Measurements from ENCODE around the gene ARFGEF2.

The ARFGEF2 gene

DNA sequence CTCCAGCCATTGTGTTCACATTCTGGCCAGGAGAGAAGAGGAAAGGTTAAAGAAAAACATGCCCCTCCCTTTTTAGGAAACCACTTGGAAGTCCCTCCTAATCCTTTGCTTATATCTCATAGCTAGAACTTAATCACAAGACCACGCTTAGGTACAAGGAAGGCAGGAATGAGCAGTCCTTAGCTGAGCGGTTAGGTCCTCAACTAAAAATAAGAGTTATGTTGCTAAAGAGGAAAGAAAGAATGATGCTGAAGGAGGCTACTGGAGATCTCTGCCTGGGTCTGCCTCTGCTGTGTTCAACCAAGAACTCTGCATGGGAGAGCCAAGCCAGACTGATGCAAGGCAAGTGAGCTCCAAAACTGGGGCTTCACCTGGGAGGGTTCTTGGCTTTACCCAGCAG is 11.6 kb upstream of the ARFGEF2 start:
- TF ChIP-seq ZFX (IDR thresholded peaks at IDR 0.05; ENCODE audit: borderline replicate concordance) = no peak
- TF ChIP-seq, protein P1, sequence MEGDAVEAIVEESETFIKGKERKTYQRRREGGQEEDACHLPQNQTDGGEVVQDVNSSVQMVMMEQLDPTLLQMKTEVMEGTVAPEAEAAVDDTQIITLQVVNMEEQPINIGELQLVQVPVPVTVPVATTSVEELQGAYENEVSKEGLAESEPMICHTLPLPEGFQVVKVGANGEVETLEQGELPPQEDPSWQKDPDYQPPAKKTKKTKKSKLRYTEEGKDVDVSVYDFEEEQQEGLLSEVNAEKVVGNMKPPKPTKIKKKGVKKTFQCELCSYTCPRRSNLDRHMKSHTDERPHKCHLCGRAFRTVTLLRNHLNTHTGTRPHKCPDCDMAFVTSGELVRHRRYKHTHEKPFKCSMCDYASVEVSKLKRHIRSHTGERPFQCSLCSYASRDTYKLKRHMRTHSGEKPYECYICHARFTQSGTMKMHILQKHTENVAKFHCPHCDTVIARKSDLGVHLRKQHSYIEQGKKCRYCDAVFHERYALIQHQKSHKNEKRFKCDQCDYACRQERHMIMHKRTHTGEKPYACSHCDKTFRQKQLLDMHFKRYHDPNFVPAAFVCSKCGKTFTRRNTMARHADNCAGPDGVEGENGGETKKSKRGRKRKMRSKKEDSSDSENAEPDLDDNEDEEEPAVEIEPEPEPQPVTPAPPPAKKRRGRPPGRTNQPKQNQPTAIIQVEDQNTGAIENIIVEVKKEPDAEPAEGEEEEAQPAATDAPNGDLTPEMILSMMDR (IDR thresholded peaks at IDR 0.05) = no peak
- H3K27ac ChIP-seq = no peak overlapping the region

DNA sequence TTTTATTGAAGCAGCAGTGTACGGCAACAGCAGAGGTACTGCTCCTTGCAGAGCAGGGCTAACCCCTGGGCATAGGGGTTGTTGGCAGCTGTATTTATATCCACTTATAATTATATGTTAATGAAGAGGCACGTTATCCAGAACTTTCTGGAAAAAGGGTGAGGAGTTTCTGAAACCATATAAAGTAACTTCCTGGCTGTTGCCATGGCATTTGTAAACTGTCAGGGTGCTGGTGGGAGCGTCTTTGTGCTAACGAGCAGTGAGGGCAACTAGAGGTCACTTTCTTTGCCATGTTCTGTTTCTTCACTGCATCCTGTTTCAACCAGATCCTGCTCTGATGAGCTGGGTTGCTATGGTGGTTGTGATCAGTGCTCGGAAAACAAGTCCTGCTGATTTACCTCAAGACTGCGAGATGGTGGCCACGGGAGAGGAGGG is 11.1 kb upstream of the ARFGEF2 start:
- no peak overlapping the region for H3K27ac ChIP-seq
- TF ChIP-seq ZFX (IDR thresholded peaks at IDR 0.05; ENCODE audit: borderline replicate concordance) = no peak
- TF ChIP-seq, protein P1 (IDR thresholded peaks at IDR 0.05) = no peak

DNA sequence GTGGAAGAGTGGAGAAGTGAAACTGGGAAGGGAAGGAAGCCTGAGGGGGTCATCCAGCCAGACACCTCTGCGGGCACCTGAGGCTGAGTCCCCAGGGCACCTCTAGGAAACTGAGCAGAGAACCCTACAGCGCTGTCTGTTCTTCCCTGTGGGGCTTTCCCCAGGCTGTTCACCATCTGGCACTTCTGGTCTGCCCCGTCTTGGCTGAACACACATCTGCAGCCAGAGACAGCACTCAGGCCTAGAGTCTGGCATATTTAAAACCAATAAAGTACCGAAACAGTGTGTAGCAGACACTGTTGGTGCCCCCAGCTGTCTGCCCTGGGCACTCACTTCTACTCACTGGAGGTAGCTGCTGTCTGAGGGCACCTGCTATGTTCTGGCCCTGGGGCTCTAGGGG is 9.4 kb upstream of the ARFGEF2 start:
- TF ChIP-seq, protein P1 (IDR thresholded peaks at IDR 0.05) = no peak
- TF ChIP-seq ZFX (IDR thresholded peaks at IDR 0.05; ENCODE audit: borderline replicate concordance) = no peak
- H3K27ac ChIP-seq = no peak overlapping the region

DNA sequence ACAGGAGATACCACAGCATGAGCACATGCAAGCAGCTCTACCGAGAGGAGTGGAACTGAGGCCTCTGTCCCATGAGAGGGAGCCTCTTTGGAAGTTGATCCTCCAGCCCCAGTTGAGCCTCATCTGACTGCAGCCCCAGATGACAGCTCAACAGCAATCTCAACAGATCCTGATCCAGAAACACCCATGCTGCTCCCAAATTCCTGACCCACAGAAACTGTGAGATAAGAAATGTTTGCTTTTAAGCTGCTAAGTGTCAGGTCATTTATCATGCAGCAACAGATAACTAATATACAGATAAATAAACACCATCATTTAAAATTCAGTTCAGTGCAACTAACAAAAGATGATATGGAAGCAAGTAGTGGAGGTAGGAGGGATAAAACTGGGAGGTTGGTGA is 4.8 kb upstream of the ARFGEF2 start:
- TF ChIP-seq, protein P1 (IDR thresholded peaks at IDR 0.05) = no peak
- no peak for TF ChIP-seq ZFX (IDR thresholded peaks at IDR 0.05; ENCODE audit: borderline replicate concordance)
- no peak overlapping the region for H3K27ac ChIP-seq

DNA sequence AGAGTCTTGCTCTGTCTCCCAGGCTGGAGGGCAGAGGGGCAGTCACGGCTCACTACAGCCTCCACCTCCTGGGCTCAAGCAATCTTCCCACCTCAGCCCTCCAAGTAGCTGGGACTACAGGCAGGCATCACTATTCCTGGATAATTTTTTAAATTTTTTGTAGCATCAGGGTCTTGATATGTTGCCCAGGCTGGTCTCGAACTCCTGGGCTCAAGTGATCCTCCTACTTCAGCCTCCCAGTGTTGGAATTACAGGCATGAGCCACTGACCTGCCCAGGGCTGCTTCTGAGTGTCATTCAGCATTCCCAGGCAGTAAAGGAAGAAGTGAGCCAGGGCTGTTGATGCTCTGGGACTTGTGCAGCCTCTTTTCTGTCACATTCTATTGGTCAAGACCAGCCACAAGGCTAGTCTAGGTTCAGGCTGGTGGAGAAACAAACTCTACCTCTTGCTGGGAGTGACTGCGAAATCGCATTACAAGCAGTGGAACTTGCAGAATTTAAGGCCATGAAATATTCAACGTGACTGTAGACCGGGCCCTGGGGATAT is 2.1 kb upstream of the ARFGEF2 start:
- no peak overlapping the region for H3K27ac ChIP-seq
- TF ChIP-seq, protein P1 (IDR thresholded peaks at IDR 0.05) = no peak
- no peak for TF ChIP-seq ZFX (IDR thresholded peaks at IDR 0.05; ENCODE audit: borderline replicate concordance)

DNA sequence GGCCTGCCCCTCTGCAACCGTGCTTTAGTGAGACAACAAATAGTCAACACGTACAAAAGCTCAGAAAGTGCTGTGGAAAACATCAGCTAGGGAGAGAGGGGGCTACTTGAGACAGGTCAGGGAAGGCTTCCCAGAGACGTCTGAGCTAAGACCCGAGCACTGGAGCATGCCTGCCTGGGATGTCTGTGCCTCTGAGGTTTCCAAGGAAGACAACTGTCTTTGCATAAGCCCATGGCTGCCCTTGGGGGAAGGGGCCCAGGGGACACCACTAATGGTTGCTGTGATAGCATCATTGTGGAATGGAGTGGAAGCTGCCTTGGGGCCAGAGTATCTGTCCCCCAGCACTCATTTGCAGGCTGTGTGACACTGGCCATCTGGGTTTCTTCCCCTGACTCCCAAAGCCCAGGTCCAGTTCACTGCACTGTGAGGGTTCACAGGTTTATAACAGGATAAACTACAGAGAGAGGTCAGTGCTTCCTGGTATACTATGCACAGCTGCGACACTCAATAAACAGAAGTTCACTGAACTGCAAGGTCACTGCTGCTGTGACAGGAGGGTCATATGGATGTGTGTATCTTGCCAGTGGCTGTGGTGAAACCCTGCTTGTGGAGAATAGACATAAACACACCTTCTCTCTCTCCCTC is 1.5 kb upstream of the ARFGEF2 start:
- TF ChIP-seq, protein P1 (IDR thresholded peaks at IDR 0.05) = no peak
- no peak for TF ChIP-seq ZFX (IDR thresholded peaks at IDR 0.05; ENCODE audit: borderline replicate concordance)

DNA sequence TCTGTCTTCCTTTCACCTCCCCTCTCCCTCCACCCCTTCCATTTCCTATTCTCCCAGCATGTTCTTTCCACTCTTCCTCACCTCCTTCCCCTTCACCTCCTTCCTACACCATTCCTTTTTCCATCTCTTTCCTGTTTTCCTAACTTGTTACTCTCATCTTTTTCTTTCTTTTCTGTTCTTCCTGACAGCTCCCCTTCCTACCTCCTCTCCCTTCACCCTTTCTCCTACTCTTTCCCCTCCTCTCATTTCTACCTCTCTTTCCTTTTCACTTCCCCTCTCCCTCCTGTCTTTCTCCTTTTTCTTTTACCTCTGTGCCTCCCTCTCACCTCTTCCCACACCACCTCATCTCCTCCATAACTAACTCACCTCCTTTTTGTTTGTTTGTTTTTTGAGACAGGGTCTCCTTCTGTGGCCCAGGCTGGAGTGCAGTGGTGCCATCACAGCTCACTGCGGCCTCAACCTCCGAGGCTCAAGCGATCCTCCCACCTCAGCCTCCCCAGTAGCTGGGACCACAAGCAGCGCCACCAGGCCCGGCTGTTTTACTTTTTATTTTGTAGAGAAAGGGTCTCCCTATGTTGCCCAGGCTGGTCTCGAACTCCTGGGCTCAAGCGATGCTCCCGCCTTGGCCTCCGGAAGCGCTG is 864 bp upstream of the ARFGEF2 start:
- no peak for TF ChIP-seq ZFX (IDR thresholded peaks at IDR 0.05; ENCODE audit: borderline replicate concordance)
- TF ChIP-seq, protein P1 (IDR thresholded peaks at IDR 0.05) = no peak
- peak overlapping the region; percentile 75 for H3K27ac ChIP-seq

More for the DNA sequence above, 1.5 kb upstream of the ARFGEF2 start:
- H3K27ac ChIP-seq = no peak overlapping the region
